ENCODE data around the gene ATP2B1.
"Not testable (repeated sequence)": the region's sequence is repeated elsewhere in the genome, so short reads cannot be mapped to it uniquely, and the experiment has no call there.

ATP2B1 gene

DNA sequence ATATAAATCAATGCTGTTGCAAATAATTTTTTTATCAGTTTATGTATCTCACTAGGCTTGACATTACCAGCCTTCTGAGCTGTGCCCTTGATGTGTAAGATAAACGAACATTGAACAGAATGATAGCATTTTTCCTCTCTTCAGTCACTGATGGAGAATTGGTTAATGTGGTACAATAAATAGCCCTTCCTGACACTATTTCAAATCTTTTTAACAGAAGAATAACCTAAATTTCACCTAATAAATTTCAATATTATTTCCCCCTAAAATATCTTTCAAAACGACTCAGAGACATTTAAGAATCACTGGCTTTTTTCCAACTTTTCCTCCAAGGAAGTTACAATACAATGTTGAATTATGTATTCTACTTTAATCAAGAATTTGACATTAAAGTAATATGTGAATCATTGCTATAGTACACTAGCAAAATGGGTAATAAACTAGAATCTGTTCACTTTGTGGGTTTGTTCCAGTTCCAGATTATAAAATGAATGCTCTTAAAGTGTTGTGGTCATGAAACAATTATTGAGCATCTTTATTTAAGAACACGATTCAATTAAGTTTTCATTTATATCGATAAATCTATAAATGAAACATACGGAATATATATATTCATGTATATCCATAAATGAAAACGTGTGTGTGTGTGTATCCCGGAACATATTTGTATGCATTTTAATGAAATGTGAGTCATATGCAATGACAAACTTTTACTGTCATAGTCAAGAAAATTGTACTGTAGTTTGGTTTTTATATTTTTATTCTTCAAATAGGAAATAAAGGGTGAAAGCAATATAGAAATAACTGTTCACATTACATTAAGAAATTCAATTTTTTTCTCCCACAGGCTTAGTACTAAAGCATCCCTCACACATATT lies 2.5 kb upstream of the ATP2B1 start:
- FAIRE-seq = no peak

DNA sequence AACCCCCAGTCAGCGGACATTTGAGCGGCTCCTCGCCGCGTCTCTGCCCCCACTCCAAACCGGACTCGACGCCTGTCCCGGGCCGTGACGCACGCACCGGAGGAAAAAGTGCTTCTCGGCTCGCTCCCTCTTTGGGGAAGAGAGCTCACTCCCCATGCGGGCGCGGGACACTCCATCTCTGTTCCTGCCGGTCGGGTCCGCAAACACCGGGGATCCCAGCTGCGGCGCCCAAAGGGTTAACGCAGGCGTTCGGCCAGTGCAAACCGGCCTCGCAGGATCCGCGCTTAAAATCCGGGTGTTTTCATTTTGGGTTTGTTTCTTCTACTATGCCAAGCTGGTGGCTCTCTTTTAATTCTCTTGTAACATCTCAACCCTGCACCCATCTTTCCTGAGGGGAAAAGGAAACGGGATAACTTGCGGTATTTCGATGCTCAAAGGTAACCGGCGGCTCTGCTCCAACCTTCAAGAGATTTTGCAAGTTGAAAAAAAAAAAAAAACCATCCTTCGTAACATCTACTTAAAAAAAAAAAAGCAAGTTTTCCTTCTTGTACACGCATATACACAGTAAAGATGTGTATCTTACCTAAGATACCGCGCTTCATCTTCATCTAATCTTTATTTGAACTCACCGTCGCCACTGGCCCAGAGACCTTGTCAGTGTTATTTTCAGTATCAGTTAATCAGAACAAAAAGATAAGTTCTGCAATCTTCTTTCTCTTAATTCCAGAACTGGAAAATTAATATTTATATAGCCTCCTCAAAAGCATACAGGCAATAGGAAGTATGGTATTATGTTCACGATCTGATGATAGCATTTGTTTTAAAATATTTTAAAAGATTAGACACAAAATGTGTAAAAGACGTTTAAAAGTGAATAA lies 1.6 kb upstream of the ATP2B1 start:
- FAIRE-seq = no peak

DNA sequence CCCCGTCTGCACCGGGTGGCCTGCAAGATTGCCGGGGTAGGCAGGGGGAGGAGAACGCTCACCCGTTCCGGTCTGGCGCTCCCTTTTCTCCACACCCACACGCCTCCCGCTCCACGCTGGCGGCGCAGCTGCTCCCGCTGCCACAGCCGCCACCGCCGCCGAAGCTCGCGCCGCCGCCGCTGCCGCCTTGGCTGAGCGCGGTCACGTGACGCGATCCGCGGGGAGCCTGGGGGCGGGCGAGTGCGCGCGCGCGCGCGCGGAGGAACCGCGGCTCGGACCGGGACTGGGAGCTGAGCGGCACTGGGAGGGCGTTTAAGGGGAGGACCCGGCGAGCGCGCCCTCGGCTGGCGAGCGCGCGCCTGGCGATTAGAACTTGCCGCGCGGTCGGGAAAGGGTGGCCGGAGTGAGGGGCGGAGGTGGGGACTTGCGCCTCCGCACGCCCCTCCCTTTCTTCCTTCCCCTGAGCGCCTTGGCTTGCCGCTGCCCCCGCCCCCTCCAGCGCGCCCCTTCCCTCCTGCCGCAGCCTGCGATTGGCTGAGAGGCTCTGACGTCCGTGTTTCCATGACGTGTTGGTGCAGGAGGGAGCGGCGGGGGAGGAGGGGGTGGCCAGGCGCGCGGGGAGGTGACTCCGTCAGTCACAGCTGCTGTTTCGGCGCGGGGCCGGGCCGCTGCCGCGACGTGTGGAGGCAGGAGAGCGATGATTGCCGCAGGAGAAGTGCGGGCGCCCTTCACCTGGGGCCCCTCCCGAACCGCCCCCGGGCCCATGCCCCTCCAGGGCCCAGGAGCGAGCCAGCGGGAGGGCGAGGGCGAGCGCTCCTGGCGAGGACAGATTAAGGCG lies 738 bp upstream of the ATP2B1 start:
- no peak for FAIRE-seq

- no peak for FAIRE-seq
Measured at GRCh38 chr12:89707703-89708564, 704 bp downstream of the ATP2B1 start.

DNA sequence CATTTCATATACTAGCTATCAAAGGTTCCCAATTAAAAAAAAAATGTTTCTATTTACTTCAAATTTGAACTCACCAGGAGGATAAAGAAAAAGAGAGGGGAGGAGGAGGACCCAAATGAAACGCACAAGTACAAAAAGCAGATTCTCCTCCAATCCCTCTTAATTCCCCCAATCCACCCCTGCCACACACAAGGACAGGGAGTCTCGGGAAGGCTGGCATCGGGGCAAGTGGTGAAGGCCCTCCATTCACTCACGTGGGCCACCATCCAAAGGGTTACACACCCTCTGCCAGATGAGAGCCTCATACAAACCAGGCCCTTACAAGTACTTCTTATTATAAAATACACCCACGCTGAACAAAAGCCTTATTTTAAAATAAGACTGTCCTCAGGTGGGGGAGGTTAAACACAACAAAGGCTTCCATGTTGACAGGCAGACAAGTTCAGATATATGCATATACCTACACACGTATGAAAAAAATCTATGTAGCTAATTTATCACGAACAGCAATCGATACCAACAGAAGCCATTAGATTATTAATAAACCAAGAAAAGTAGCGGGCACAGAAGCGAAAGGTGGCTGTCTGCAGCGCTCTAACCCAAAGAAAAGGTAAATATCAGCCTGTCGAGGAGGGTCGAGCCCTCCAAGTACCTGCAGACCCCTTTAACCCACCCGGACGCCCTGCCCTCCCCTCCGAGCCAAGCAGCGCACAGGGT lies 1.5 kb downstream of the ATP2B1 start:
- FAIRE-seq = no peak

- no peak for FAIRE-seq
Measured at GRCh38 chr12:89706551-89706950, 2.1 kb downstream of the ATP2B1 start.

GRCh38 chr12:89704457-89704856 lies 4.2 kb downstream of the ATP2B1 start:
- no peak for FAIRE-seq

- no peak for FAIRE-seq
Measured at GRCh38 chr12:89703768-89704167, 4.9 kb downstream of the ATP2B1 start.

DNA sequence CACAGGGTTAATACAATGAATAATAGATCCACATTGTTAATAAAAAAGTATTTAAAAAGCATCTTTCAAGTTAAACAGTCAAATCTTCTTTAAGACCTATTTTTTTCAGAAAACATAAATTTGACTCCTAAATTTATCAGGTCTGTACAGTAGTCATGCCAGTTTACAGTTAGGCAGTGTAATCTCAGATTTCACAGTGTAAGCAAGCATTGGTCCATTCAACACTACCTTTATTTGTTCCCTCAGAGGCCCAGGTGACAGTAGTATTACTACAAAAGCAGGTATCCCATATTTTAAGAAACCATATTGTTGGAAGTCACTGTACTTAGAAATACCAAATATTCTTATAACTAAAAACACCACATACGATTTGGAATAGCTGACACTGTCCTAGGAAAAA lies 6.1 kb downstream of the ATP2B1 start:
- FAIRE-seq = peak; percentile 80

GRCh38 chr12:89701606-89702206 lies 6.9 kb downstream of the ATP2B1 start:
- no peak for FAIRE-seq

- no peak for FAIRE-seq
Measured at GRCh38 chr12:89700191-89700810, 8.3 kb downstream of the ATP2B1 start.

GRCh38 chr12:89698607-89699006 lies 10.0 kb downstream of the ATP2B1 start:
- no peak for FAIRE-seq

GRCh38 chr12:89697728-89698127 lies 10.9 kb downstream of the ATP2B1 start:
- FAIRE-seq = not testable (repeated sequence)

DNA sequence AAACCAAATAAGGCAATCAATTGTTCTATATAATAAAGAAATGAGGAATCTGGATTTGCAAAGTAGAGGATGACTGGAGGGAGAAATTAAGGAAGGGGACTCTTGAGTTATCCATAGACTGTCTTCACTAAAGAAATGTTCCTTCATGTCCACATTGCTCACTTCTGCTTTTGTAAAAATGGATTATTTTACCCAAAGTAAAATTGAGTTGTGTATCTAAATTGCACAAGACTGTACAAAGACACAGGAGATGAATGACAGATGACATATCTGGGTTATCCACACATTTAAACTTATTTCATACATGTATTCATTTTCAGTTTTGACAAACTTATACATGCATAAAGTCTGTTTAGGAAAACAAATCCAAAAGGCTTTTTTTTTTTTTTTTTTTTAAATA lies 11.3 kb downstream of the ATP2B1 start:
- no peak for FAIRE-seq

- no peak for FAIRE-seq
Measured at GRCh38 chr12:89695830-89696229, 12.8 kb downstream of the ATP2B1 start.

DNA sequence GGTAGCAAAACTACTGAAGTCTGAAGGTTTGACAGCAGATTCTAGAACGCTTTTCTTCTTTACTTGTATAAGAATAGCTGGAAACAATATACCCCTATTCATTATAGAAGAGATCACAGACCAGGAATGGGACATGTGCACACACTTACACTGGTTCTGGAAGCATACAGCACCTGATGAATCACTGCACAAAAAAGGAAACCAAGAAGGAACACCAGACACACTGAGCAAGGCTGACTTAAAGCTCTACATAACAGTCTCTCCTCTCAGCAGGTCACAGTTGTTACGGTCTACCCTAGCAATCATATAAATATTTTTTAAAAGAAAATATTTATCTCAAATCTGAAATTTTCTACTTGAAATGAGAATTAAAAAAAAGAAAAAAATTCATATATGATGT lies 13.5 kb downstream of the ATP2B1 start:
- FAIRE-seq = no peak

DNA sequence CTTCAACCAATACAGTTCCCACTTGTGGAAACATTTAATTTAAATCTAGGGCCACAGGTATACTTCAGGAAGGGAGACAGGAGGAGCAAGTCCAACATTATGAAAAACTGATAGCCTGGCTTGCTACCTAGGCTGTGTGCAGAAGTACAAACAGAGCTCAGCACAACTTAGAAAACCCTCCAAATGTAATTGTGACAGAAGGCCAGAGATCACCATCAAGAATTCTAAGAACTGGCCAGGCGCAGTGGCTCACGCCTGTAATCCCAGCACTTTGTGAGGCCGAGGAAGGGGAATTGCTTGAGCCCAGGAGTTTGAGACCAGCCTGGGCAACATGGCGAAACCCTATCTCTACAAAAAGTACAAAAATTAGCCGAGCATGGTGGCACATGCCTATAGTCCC lies 14.1 kb downstream of the ATP2B1 start:
- FAIRE-seq = no peak

DNA sequence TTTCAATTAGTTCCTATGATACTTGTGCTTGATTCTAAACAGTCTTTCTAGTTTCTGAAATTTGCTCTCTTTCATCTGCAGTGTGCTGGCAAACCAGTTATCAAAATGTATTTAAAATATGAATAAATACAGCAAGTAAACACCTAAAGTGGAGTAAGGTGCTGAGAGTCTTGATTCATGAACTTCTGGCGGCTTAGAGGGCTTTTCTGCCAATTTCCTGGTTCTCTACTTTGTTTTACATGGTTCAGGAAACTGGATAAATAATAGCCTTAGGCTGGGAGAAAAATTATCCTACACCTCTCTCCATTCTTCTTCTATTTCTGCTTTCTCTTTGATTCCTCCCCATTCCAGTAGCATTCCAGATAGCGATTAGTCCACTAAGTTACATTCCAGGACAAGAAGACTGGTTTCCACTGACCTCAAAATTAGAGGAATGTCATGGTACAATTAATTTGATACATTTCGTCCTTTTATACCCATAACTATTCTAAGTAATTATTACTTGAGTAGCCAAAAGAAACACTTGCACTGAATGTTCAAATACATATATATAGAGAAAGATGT lies 14.9 kb downstream of the ATP2B1 start:
- FAIRE-seq = no peak

- no peak for FAIRE-seq
Measured at GRCh38 chr12:89692439-89692838, 16.2 kb downstream of the ATP2B1 start.

- FAIRE-seq = no peak
Measured at GRCh38 chr12:89691659-89692058, 17.0 kb downstream of the ATP2B1 start.

All from islet of Langerhans (tissue), 1 donor.